GM10248 (cell line): ENCODE measurements around the gene HOXA2.

Source experiments
- CTCF ChIA-PET: fragments of 300-600 bp; sonication (Branson Sonifier 250); formaldehyde crosslinking; extraction: SDS; loops from one replicate; lab custom pipeline; 2021; ENCODE audit warnings: antibody characterized with exemption; lab: Yijun Ruan, JAX
- POLR2A ChIA-PET: fragments of 350-650 bp; sonication (Branson Sonifier 250); formaldehyde crosslinking; extraction: SDS; loops from one replicate; lab custom pipeline; 2020; ENCODE audit warnings: antibody characterized with exemption; lab: Yijun Ruan, JAX
- DNase-seq: peaks from one replicate; pipeline ENCODE4 v3.0.0; 2012; ENCODE audit errors: extremely low spot score
- TF ChIP-seq, protein P1 (sequence below): IDR thresholded peaks from 2 replicates; pipeline ENCODE4 v1.5.1; 2012; ENCODE audit warnings: mild to moderate bottlenecking, low read depth; ENCODE audit errors: extremely low read depth, missing control alignments, control extremely low read depth

The HOXA2 gene

GRCh38 chr7:27116031-27116961 is 13.8 kb upstream of the HOXA2 start:
- TF ChIP-seq, protein P1, sequence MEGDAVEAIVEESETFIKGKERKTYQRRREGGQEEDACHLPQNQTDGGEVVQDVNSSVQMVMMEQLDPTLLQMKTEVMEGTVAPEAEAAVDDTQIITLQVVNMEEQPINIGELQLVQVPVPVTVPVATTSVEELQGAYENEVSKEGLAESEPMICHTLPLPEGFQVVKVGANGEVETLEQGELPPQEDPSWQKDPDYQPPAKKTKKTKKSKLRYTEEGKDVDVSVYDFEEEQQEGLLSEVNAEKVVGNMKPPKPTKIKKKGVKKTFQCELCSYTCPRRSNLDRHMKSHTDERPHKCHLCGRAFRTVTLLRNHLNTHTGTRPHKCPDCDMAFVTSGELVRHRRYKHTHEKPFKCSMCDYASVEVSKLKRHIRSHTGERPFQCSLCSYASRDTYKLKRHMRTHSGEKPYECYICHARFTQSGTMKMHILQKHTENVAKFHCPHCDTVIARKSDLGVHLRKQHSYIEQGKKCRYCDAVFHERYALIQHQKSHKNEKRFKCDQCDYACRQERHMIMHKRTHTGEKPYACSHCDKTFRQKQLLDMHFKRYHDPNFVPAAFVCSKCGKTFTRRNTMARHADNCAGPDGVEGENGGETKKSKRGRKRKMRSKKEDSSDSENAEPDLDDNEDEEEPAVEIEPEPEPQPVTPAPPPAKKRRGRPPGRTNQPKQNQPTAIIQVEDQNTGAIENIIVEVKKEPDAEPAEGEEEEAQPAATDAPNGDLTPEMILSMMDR, result no peak
- ChIA-PET CTCF (no interaction called here), POLR2A (no interaction called here)
- no peak for DNase-seq

DNA sequence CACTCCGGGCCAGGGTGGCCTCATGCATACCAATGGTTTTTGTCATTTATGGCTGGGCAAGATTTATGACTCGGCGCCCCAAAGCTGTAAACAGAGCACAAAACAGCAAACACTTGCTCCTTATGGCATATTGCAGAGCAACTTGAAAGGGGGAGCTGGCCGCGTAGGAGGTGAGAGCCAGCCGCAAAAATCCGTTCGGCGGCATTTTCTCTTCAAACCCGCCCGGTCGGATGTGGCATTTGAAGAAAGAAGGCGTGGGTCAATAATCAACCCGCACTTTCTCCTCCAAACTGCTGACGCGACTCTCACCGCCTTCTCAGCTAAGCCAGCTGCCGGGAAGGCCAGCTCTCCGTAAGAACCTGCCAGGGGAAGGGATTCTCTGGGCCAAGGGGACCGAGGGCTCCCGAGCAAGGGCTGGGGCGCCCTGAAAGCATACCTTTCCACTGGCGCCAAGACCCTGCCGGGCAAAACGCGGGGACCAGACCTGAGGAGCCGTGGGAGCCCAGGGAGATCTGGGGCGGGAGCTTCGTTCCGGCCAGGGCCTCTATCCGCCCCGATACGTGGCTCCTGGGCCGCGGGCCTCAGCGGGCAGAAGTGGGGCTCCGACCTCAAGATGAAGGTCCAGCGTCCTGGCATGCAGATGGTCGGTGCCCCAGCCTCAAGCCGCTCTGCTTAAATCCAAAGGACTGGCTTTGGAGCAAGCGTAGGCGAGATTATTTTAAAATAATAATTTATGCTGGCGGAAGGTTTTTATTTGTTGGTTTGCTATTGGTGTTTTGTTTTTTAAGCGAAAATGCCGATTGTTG is 12.9 kb upstream of the HOXA2 start:
- TF ChIP-seq, protein P1, result no peak
- no peak for DNase-seq
- POLR2A ChIA-PET, result no interaction called here
- CTCF ChIA-PET, result no interaction called here

- TF ChIP-seq, protein P1, result no peak
- DNase-seq, result no peak
- CTCF ChIA-PET, result no interaction called here
- POLR2A ChIA-PET, result no interaction called here
Observed at GRCh38 chr7:27114881-27115220, 12.4 kb upstream of the HOXA2 start.

DNA sequence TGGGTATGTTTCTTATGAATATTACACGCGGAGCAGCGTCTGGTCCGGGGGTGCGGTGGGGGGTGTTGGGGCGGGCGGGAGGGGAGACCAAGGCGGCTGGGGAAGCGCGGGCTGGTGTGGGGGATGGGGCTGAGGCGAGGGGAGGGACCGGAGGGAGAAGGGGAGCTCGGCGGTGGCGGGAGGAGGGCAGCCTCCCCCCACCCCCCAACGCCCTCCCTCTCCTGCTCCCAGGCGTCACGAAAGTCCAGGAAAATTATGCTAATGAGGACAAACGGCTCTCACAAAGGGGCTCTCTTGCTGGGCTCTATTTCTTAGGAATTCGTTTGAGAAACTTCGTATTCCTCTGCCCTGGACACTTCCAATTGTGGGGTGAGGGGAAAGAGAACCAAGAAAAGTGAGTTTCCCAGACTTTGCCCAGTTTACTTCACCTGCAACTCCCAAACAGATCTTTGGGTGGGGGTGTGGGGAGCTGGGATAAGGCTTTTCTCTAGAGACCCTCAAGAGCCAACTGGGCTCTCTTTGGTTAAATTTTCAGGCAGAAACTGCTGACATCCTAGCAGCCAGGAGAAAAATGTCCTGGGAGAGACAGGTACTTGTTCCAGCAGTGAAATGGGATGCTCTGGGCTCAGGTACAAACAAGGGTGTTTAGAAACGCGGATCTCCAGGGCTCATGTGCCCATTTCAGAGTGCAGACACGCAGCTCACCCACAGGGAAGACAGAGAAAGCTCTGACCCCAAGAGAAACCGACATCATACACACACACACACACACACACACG is 11.7 kb upstream of the HOXA2 start:
- CTCF ChIA-PET, result no interaction called here
- TF ChIP-seq, protein P1, result no peak
- no peak for DNase-seq
- POLR2A ChIA-PET, result no interaction called here

DNA sequence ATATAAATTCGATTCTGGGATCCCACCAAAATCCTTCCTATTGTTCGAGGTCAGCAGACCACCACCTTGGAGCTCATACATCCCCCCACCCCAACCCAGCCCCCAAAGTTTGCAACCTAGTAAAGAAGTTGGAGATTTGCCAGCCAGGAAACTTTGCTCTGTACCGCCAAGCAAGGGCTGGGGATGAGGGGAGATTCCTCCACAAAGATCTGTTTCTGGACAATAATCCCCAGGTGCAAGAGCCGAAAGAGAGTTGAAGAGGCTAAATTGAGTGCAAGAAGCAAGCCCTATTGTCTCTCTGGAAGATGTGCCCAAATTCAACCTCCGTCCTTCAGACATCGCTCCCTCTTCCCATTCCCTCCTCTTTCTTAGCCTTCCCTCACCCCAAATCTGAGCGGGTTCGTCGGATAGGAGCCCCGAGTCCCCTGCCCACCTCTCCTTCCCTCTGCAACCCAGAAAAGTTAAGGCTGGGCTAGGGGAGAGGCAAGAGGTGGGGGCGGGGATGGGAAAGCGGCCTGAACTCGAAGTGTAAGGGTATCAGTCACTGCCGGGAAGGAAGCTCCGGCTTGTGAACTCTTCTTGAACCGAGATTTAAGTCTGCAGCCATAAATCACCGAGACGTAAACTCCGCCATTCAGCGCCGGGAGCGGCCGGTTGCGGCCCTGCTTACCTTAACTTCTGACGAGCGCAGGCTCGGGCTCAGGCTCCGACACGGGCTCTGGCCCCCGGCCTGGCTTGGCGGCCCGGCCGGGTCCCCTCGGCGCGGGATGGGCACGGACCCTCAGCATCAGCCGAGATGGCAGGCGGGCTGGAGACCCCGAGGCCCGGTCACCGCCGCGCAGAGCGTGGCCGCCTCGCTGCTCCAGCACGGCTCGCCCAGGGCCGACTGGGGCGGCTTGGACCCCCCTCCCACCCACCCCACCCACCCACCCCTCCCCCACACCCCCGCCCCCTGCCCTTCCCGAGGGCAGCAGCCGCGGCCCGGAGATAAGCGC is 10.8 kb upstream of the HOXA2 start:
- TF ChIP-seq, protein P1, result no peak
- CTCF ChIA-PET, result no interaction called here
- POLR2A ChIA-PET, result no interaction called here
- no peak for DNase-seq
